ENCODE data around the gene DZIP1L.

DZIP1L gene

DNA sequence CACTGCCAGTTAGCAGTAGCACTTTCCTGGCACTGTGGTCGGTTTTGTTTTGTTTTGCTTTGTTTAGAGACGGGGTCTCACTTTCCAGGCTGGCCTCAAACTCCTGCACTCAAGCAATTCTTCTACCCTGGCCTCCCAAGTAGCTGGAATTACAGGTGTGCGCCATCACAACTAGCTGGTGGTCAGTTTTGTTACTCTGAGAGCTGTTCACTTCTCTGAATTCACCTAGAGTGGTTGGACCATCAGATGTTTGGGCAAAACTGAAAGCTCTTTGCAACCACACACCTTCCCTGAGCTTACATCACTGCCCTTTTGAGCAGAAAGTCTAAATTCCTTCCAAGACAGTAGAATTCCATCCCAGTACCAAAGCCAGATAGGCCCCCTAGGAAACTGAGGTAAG, 82.8 kb downstream of the DZIP1L start:
- no peak for DNase-seq

DNA sequence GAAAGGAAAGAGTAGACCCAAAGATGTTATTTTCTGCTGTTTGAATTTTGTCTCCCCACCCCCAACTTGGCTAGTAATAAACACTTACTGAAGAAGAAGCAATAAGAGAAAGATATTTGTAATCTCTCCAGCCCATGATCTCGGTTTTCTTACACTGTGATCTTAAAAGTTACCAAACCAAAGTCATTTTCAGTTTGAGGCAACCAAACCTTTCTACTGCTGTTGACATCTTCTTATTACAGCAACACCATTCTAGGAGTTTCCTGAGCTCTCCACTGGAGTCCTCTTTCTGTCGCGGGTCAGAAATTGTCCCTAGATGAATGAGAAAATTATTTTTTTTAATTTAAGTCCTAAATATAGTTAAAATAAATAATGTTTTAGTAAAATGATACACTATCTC, 83.9 kb downstream of the DZIP1L start:
- DNase-seq: no peak

DNA sequence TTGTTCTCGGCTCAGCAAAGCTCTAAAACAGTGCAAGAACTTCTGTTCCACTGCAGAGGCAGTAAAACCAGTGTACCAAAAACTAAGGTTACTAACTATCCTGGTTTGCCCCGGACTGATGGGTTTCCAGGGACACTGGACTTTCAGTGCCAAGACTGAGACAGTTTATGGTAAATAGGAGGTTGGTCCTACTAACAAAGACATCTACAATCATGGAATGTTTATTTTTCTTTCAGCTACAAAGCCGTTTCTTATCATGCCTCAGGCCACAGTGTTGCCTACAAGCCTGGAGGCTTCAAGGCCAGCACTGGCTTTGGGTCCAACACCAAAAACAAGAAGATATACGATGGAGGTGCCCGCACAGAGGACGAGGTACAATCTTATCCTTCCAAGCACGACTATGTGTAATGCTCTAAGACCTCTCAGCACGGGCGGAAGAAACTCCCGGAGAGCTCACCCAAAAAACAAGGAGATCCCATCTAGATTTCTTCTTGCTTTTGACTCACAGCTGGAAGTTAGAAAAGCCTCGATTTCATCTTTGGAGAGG, 84.6 kb downstream of the DZIP1L start:
- DNase-seq: no peak

DNA sequence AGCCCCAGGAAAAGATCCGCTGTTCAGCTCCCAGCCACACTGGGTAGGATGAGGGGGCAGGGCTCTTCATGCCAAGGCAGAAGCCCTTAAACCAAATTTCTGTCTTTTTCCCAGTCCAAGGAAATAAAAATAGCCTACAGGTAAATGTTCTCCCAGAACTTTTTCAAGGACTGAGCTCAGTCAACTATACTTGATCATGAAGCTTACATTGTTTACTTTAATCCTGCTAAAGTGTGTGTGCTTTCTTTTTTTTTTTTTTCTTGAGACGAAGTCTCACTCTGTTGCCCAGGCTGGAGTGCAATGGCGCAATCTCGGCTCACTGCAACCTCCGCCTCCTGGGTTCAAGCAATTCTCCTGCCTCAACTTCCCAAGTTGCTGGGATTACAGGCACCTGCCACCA, 87.6 kb downstream of the DZIP1L start:
- no peak for DNase-seq

DNA sequence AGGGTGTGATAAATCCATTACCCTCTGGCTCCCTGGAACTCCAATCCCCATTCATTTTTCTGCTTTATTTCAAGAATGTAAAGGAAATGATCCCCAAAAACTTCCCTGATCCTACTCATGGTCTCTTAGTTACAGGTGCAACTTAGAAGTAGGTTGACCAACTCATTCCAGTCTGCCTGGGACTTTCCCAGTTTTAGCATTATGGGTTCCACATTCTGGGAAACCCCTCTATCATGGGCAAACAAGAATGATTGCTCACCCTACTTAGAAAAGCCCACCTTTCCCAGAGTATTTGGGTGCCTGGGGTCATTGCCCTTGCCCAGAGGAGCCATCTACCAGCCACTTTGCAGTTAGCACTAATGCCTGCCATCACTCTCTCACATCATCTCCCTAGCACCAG, 89.9 kb downstream of the DZIP1L start:
- DNase-seq: no peak

DNA sequence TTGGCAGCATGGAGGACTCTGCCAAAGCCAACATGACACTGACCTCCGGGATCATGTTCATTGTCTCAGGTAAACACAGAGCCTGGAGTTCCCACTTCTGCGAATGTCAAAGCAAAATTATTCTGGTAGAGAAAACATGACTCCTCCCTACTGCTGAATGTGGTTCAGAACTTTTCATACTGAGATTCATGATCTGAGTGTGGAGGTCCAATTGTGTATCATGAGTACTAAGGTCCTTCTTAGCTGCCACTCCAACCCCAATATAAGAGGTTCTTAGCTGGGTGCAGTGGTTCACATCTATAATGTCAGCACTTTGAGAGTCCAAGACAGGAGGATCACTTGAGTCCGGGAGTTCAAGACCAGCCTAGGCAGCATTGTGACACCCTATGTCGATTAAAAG, 91.7 kb downstream of the DZIP1L start:
- DNase-seq: no peak

DNA sequence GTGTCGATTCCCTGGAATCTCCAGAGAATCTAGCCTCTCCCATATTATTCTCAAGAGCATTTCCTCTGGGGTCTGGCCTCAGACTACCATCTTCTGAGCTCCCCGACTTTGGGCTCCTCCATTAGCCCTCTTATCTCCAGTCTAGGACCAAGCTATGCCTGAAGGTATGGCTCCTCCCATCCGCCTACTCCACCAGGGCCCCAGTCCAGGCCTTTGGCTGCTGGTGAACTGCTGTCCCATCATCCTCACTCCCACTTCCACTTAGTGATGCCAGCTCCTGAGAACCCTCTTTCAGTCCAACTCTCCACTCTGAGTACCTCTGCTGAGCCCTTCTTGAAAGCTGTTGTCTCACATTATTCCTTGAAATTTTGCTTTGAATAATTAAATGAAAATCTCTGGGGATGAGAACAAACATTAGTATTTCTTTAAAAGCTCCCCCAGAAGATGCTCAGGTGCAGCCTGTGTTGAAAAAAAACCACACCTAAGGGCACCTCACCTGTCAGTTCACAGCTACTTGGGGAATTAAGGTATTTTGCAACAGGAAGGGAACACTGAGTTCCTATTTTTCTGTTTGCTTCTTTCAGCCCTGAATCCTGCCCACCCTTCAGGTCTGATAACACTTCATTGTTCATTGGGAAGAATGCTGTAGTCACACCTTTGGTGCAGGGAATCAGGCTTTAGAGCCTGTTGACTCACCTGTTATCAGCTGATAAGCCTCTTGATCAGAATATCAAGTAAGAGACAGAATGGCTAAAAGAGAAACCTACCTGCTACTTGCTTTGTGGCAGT, 95.9 kb downstream of the DZIP1L start:
- no peak for DNase-seq

DNA sequence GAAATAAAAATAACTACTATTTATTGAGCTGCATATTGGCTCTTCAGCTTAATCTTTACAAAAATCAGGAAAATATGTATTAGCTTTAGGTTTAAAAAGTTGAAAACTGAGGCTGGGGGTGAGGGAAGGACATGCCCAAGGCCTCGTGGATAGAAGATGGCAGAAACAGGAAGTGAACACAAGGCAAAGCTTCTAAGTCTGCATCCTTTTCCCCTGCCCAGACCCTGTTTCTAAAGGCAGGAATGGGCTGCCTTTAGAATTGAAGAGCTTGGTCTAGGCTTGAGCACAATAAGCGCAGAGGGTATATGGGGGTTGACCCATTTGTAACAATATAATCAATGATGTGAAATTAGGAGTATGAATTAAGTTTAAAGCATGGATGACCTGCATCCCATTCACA, 99.3 kb downstream of the DZIP1L start:
- no peak for DNase-seq

DNA sequence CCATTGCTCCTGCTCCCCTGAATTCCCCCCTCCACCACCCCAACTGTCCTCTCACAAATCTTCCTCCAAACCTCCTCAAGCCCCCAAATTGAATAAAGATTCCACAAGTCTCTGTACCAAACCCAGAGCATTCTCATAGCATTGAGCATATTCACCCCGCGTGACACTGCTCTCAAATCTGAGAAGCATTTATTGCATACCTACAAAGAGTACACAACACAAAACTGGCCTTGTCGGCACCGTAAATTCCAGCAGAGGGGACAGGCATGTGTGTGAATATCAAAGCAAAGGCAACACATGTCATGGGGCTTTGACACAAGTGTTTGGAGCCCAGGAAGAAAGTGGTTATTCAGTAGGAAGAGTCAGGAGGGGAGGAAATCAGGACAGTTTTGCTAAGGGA, 102.9 kb downstream of the DZIP1L start:
- DNase-seq: no peak

Data from eye (tissue), 1 donor.